Activated CD4-positive, alpha-beta T cell treated with anti-CD3 and anti-CD28 coated beads, Interleukin-2, amount 50 U/mL, for 16 hours (primary cell): ENCODE results near the gene NOM1.

Source experiments
- DNase-seq: peaks from one replicate; pipeline ENCODE4 v3.0.0-alpha.2; 2020

NOM1 gene

GRCh38 chr7:157016352-157017041 lies 67.0 kb downstream of the NOM1 start:
- peak; percentile 41 for DNase-seq

- DNase-seq, result no peak
These were observed 67.6 kb downstream of the NOM1 start for GRCh38 chr7:157017149-157017548.

DNA sequence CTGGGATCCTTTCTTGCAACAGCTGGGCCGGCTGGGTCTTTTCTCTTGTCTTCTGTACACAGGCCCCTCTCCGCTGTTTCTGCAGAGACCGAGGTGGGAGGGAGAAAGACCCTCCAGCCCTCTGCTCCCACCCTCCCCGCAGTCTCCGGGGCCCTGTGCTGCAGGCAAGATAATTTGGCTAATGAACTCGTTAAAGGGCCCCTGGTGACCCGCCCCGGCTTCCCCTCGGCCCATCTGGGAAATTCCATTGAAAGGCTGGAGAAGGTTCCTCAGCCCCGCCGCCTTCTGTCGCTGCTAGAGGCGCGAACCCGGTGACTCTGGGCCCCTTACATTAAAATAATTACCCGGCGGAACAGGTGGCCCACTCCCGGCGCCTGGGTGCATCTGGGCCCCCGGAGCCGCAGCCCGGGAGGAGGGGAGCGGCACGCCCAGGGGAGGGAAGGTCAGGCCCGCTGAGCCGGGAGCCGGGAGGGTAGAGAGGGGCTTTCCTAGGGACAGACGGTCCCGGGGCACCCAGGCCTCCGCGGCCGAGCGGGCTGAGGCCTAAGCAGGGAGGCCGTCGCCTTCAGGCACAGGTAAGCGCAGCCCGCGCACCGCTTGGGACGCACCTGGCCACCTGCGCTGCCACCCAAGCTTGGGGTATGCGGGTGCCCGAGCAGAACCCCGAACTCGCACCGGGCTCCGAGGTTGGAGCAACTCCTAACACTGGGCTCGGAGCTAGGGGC lies 68.3 kb downstream of the NOM1 start:
- no peak for DNase-seq

DNA sequence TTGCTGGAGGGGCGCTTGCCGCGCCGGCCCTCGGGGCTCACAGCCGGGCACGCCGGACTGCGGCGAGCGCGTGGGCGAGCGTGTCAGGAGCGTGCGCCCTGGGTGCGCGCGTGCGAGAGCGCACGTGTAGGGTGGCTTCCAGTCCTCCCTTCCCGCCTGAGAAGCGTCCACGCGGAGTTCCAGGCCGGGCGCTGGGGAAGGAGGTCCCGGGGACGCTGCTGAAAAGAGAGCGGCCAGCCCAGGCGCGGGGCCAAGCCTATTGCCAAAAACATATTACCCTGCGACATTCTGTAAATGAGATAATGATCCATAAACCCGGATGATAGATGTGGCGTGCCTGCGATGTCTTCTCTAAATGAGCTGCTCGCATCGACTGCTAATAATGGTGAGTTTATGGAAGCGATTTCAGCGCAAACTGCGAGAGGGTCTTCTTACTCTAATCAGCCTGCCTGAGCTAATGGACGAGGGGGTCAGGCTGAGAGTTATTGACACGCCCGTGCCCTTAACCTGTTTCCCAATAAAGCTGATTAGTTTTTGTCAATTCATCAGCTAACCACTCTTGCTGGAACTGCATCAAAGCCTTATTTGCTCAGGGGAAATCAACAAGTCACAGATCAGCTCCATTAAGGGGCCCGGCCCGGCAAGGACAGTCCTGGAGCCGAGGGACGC lies 69.0 kb downstream of the NOM1 start:
- DNase-seq, result no peak

DNA sequence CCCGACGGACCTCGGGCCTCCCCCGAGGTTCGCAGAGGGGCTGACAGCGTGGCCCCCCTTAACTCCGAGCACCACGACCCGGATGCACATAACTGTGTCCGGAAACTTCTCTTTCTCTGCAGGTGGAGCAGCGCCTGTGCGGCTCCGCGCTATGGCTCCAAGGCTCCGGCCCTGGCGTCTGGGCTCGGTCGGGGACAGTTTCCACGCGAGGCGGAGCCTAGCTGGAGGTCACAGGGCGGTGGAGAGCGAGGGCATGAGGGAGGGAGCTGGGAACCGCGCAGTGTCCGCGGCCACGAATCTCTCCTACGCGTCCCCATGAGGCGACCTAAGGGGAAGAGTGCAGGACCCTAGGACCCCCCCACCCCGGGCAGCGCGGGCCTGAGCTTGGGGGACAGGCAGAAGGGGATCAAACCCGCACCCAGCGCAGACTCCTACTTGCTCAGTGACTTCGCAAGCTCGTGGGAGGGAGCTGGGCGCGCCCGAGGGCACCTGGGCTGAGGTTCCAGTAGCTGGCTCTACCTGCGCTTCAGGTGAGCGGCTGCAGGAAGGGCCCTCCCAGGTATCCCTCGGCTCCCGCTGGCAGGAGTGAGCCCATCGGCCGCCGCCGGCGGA lies 69.6 kb downstream of the NOM1 start:
- DNase-seq, result no peak

- no peak for DNase-seq
These were observed 70.4 kb downstream of the NOM1 start for GRCh38 chr7:157019718-157020451.

GRCh38 chr7:157020514-157021070 lies 71.1 kb downstream of the NOM1 start:
- DNase-seq, result no peak

GRCh38 chr7:157021071-157021870 lies 71.8 kb downstream of the NOM1 start:
- no peak for DNase-seq

DNA sequence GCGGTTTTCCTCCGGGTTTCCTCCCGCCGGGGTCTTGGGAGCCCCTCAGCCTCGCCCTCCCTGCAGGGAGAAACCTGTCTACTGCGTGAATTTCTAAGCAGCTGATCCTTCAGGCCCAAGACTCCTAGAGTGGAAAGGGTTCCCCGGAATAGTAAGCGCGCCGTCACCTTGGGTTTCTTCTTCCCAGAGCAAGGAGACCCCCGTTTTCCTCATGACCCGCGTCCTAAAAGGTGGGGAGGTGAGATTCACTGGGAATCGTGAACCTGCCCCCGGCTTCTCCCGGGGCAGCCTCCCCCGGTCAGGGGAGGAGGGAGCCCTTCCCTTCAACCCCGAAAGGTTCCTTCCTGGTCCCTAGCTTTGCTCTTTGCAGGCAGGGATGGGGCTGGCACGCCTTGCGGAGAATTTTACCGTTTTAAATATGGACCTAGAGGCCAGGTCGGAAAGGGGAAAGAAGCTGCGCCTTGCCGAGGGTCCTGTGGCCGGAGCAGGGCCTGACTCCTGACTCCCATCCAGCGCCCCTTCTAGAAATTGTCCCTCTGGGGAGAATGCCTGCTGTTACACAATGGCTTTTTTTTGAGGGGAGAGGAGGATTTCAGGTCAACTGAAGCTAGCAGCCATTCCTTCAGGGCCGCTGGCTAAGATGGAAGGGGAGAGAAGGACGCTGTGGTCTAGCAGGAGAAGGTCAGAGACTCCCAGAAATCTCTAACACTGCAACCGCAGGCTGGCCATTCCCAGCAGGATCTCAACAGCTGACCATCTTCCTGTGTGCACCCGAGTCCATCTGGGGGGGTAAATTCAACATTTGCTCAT lies 72.6 kb downstream of the NOM1 start:
- no peak for DNase-seq
